Stomach smooth muscle (tissue), 2 donors: ENCODE data around the gene CNTNAP2.

Source experiments
- H3K27ac ChIP-seq: one replicate; pipeline ENCODE4 v1.7.0; 2013; ENCODE audit warnings: mild to moderate bottlenecking, low read length, inconsistent platforms
- H3K27me3 ChIP-seq, 2 donors: one replicate each; pipeline ENCODE4 v1.7.0; 2013; ENCODE audit warnings: low read length in 2 of 2; ENCODE audit not compliant: insufficient read depth in 2 of 2, control insufficient read depth in 1 of 2
- H3K36me3 ChIP-seq, 2 donors: one replicate each; pipeline ENCODE4 v1.7.0; 2013; ENCODE audit warnings: low read length in 2 of 2; ENCODE audit not compliant: control insufficient read depth in 2 of 2, insufficient read depth in 2 of 2
- H3K4me1 ChIP-seq: one replicate; pipeline ENCODE4 v1.7.0; 2013; ENCODE audit warnings: low read length; ENCODE audit not compliant: control insufficient read depth, insufficient read depth
- H3K4me3 ChIP-seq, 2 donors: one replicate each; pipeline ENCODE4 v1.7.0; 2013; ENCODE audit warnings: low read length in 2 of 2
- H3K9ac ChIP-seq, 2 donors: one replicate each; pipeline ENCODE4 v1.7.0; 2013; ENCODE audit warnings: low read length in 2 of 2, mild to moderate bottlenecking in 1 of 2
- H3K9me3 ChIP-seq, 2 donors: one replicate each; pipeline ENCODE4 v1.7.0; 2013; ENCODE audit warnings: low read length in 2 of 2; ENCODE audit not compliant: control insufficient read depth in 2 of 2
- donor health status: healthy.
- donor health status: Pancreatic carcinoma.

The CNTNAP2 gene

DNA sequence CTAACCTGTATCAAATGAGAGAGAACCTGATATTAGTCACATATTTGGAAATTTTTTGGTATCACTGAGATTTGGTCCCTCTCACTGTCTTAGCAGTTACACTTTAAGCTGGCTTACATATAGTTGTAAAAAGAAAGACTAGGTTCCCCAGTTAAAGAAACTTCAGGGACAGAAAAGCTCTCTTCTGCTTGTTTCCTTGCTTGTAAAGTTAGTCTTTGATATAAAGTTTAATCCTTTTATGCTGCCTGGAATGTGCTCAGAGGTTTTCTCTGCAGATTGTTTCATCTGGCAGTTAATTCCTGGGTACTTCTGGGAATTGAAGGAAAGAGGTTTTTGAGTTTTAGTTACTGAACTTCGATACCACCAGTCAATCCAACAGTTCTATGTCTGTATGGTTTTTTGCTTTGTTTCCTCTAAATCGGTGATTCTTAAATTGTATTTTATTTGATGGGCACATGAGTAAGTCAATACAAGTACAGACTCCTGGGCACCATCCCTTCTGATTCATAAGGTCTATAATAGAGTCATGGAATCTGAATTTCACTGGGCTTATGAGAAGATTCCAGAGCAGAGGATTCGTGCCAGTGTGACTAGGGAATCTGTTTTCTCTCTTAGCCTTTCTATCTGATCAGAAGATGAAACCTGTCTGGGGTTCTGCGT lies 1393.1 kb downstream of the CNTNAP2 start:
- no peaks in the 10 kb centered on the region for H3K27me3 ChIP-seq
- no peak overlapping the region for H3K27ac ChIP-seq
- no peak overlapping the region for H3K9ac ChIP-seq
- H3K4me1 ChIP-seq = no peaks in the 10 kb centered on the region
- H3K4me3 ChIP-seq = no peak overlapping the region
- no peaks in the 10 kb centered on the region for H3K36me3 ChIP-seq
- H3K9me3 ChIP-seq = no peaks in the 10 kb centered on the region

DNA sequence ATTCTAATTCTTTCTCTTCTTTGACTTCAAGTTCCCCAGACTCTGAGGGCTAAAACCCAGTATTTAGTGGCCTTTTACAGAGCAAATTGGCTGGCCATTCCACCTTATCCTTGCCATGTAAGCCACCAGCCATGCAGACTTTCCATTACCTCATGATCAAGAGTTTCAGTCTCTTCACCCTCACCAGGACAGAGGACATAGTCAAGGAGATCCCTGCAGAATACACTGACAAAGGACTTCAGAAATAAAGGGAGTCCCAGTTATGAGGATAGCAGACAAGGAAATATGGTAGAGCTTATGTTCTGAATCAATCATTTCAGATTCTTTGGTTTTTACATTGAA lies 1393.6 kb downstream of the CNTNAP2 start:
- Histone ChIP-seq H3K4me1 (no peaks in the 10 kb centered on the region), H3K27ac (no peak overlapping the region), H3K9ac (no peak overlapping the region), H3K27me3 (no peaks in the 10 kb centered on the region), H3K9me3 (no peaks in the 10 kb centered on the region), H3K36me3 (no peaks in the 10 kb centered on the region), H3K4me3 (no peak overlapping the region)

DNA sequence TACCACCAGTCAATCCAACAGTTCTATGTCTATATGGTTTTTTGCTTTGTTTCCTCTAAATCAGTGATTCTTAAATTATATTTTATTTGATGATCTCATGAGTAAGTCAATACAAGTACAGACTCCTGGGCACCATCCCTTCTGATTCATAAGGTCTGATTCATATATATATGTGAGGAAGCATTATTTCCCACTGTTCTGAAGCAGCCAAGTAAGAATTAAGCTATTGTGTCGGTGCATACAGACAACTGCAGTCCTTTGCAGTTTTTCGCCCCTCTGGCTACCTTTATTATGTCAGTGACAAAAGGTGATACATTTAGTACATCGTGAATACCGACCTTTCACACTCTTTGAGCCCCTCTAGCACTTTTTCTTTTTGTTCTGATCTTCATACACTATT lies 1394.3 kb downstream of the CNTNAP2 start:
- Histone ChIP-seq H3K27ac (no peak overlapping the region), H3K36me3 (no peaks in the 10 kb centered on the region), H3K9me3 (no peaks in the 10 kb centered on the region), H3K27me3 (no peaks in the 10 kb centered on the region), H3K4me3 (no peak overlapping the region), H3K4me1 (no peaks in the 10 kb centered on the region), H3K9ac (no peak overlapping the region)

DNA sequence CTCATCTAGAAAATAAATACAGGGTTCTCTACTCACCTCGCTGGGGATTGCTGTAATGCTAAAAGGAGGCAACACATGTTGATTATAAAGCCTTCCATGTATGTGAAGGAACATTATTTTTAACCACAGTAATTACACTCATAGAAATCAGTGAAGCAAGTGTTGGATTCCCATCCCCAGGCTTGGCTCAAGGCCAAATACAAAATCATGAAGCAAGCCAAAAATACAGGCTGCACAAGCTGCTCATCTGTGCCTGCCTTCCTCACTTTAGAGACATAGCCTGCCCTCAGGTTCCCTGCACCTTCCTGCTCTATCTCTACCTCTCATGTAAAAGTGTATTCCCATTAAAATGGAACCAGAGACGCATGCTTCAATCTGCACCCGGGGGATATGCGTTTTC lies 1396.8 kb downstream of the CNTNAP2 start:
- Histone ChIP-seq H3K4me1 (no peaks in the 10 kb centered on the region), H3K27ac (no peak overlapping the region), H3K9ac (no peak overlapping the region), H3K4me3 (no peak overlapping the region), H3K27me3 (no peaks in the 10 kb centered on the region), H3K9me3 (no peaks in the 10 kb centered on the region), H3K36me3 (no peaks in the 10 kb centered on the region)

DNA sequence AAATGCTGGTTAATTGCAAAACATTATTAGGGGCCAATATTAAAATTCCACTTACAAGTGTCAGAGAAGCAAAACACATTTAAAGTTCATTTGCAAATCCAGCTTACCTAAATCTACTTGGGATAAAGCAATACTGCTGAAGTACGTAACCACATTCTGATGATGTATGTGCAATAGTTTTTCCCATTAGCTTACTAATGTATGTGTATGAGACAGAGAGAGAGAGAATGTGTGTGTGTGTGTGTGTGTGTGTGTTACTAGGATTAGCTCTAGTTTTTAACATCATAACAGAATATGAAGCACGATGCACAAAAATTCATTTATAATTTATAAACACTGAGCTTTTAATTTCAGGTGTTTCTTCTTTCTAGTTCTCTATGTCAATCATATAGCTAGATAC lies 1399.8 kb downstream of the CNTNAP2 start:
- no peaks in the 10 kb centered on the region for H3K4me1 ChIP-seq
- H3K36me3 ChIP-seq = no peaks in the 10 kb centered on the region
- no peak overlapping the region for H3K9ac ChIP-seq
- H3K4me3 ChIP-seq = no peak overlapping the region
- H3K9me3 ChIP-seq = no peaks in the 10 kb centered on the region
- no peak overlapping the region for H3K27ac ChIP-seq
- no peaks in the 10 kb centered on the region for H3K27me3 ChIP-seq

DNA sequence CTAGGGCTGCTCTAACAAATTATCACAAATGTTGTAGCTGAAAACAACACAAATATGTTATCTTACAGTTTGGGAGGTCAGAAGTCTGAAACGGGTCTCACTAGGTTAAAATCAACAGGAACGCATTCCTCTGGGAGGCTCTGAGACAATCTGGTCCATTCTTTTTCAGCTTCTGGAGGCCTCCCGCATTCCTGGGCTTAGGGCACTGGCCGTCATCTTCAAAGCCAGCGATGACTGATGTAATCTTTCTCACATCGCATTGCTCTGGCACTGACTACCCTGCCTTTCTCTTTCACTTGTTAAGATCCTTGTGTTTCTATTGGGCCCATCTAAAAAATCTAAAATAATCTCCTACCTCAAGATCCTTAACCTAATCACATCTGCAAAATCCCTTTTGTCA lies 1402.5 kb downstream of the CNTNAP2 start:
- H3K27me3 ChIP-seq = peaks cover 0 to 4% of the 10 kb centered on the region in 2 donors
- no peak overlapping the region for H3K4me3 ChIP-seq
- no peaks in the 10 kb centered on the region for H3K4me1 ChIP-seq
- no peak overlapping the region for H3K9ac ChIP-seq
- no peak overlapping the region for H3K27ac ChIP-seq
- no peaks in the 10 kb centered on the region for H3K9me3 ChIP-seq
- H3K36me3 ChIP-seq = no peaks in the 10 kb centered on the region

DNA sequence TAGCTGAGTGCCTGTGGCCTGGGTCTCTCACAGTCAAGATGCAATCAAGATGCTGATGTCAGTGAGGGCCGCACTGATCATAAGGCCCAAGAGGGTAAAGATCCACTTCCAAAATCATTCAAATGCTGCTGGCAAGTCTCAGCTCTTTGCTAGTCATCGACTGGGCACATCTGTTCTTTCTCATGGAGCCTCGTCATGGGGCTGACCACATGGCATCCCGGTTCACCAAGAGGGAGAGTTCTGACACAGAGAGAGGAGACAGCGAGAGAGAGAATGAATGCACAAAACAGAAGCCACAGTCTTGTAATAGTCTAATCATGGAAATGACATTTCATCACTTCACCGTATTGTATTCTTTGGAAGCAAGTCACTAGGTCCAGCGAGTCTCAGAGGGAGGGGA lies 1406.5 kb downstream of the CNTNAP2 start:
- H3K9ac ChIP-seq = no peak overlapping the region
- no peak overlapping the region for H3K4me3 ChIP-seq
- no peaks in the 10 kb centered on the region for H3K36me3 ChIP-seq
- no peaks in the 10 kb centered on the region for H3K4me1 ChIP-seq
- no peak overlapping the region for H3K27ac ChIP-seq
- peaks cover 0 to 4% of the 10 kb centered on the region in 2 donors for H3K27me3 ChIP-seq
- H3K9me3 ChIP-seq = no peaks in the 10 kb centered on the region

DNA sequence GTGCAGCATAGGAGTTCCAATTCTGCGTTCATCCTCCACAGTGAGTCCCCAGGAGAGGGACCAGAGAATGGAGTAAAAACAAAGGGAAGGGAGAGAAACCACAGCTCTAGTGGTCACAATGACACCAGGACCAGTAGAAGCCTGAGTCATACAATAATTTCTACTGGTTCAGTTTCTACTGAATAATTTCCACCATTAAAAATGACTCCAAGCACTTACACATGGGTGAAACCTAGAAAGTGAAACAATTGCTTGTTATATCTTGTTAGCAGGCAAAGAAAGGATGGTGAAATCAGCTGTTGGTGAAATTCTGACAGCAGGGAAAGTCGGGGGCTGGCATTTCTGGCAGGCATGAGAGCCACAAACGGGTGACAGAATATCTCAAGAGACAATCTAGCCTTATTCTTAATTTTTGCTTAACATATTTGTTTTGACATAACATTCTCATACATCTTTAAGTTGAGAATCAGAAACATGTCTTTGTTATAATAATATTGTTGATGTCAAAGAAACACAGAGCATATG lies 1408.2 kb downstream of the CNTNAP2 start:
- Histone ChIP-seq H3K4me3 (no peak overlapping the region), H3K9me3 (no peaks in the 10 kb centered on the region), H3K27ac (no peak overlapping the region), H3K27me3 (peaks cover 0 to 4% of the 10 kb centered on the region in 2 donors), H3K4me1 (no peaks in the 10 kb centered on the region), H3K9ac (no peak overlapping the region), H3K36me3 (no peaks in the 10 kb centered on the region)

DNA sequence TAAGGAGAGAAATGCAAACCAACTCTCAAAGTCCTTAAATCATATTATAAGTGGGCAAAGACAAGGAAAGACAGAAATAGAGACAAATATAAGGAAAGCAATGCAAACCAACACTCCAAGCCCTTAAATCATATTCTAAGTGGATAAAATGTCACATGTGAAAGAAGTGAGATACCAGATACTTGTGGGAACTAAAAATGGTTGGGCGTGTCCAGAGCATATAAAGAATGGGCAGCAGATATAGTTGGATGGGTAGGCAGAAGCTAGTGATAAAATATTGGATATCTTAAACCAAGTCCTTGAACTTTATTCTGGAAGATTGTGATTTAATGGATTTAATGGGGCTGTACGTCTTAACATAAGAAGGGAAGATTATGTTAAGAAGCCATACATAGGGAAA lies 1408.7 kb downstream of the CNTNAP2 start:
- no peak overlapping the region for H3K9ac ChIP-seq
- no peaks in the 10 kb centered on the region for H3K36me3 ChIP-seq
- H3K4me1 ChIP-seq = no peaks in the 10 kb centered on the region
- no peaks in the 10 kb centered on the region for H3K9me3 ChIP-seq
- peaks cover 0 to 4% of the 10 kb centered on the region in 2 donors for H3K27me3 ChIP-seq
- no peak overlapping the region for H3K4me3 ChIP-seq
- no peak overlapping the region for H3K27ac ChIP-seq

DNA sequence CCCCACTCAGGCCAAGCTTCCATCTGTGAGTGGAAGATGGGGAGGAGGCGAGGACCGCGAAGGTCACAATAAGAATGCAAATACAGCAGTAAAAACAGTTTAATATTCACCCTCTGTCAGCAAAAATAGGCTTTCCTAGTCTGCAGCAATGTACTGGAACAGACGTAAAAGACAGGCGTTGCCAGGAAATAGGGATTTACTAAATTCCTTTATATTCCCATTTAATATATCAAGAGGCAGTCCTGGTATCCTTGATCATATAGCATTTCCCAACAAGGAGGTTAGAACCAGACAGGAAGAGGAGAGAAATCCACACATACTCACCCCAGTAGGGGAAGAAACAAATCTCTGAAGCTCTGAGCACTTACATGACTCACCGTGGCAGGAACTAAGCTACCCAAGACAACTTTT lies 1419.1 kb downstream of the CNTNAP2 start:
- Histone ChIP-seq H3K36me3 (no peaks in the 10 kb centered on the region), H3K4me1 (no peaks in the 10 kb centered on the region), H3K27ac (no peak overlapping the region), H3K27me3 (no peaks in the 10 kb centered on the region), H3K4me3 (no peak overlapping the region), H3K9ac (no peak overlapping the region), H3K9me3 (no peaks in the 10 kb centered on the region)

DNA sequence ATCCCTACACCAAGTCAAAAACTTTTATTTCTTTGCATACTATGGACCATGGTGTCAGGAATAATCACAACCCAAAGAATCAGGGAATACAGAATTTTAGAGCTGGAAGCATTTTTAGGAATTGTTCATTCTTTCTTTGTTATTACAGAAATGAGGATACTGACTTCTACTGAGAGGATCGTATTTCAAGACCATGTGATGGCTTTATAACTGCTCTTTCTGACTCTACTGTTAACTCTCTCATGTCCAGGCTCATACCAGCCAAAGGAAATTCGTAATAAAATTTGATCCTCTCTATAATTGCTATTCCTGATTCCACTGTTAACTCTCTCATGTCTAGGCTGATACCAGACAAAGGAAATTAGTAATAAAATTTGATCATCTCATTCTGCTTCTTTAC lies 1423.1 kb downstream of the CNTNAP2 start:
- Histone ChIP-seq H3K4me3 (no peak overlapping the region), H3K36me3 (no peaks in the 10 kb centered on the region), H3K27ac (no peak overlapping the region), H3K4me1 (no peaks in the 10 kb centered on the region), H3K9ac (no peak overlapping the region), H3K9me3 (no peaks in the 10 kb centered on the region), H3K27me3 (no peaks in the 10 kb centered on the region)
